Measurements from ENCODE around the gene XPO6. TPM values are rescaled to one million over a fixed set of nuclear protein-coding genes. Genes with fewer than 3 reads are reported as not detected.

The XPO6 gene
- total and polyA plus RNA-seq, 12 donors = 61.1 to 194 (median 95.8) TPM

- 56 to 74% (median 67%) methylated on average over 2 of the region's 2 CpGs for WGBS, 4 donors
Observed at GRCh38 chr16:28164140-28164539, 47.6 kb downstream of the XPO6 start.

GRCh38 chr16:28163699-28164098 is 48.1 kb downstream of the XPO6 start:
- intact Hi-C loops (cut with DNase I) = no loop called here
- 48 to 60% (median 53%) methylated on average over 4 of the region's 4 CpGs for WGBS, 4 donors
- DNase-seq = no peak
- Histone ChIP-seq H3K4me3 (no peak overlapping the region), H3K9me3 (replicated peaks in 1 of 3) (no peaks in the 10 kb centered on the region), H3K27ac (peak overlapping the region in 2 of 5 donors; percentile 31 to 39), H3K4me1 (replicated peaks in 1 of 2) (peaks cover 6 to 23% of the 10 kb centered on the region in 2 donors), H3K36me3 (replicated peaks in 1 of 2) (peaks cover 0 to 13% of the 10 kb centered on the region in 2 donors), H3K27me3 (no peaks in the 10 kb centered on the region)
- TF ChIP-seq CTCF (IDR thresholded peaks at IDR 0.05) = no peak
- no peak for TF ChIP-seq POLR2A (IDR thresholded peaks at IDR 0.05)

More at GRCh38 chr16:28164140-28164539, 47.6 kb downstream of the XPO6 start:
- DNase-seq = no peak
- H3K27ac ChIP-seq = peak overlapping the region in 2 of 5 donors; percentile 39 to 54
- H3K27me3 ChIP-seq = no peaks in the 10 kb centered on the region
- no peaks in the 10 kb centered on the region for H3K9me3 ChIP-seq (replicated peaks in 1 of 3)
- peaks cover 0 to 18% of the 10 kb centered on the region in 2 donors for H3K36me3 ChIP-seq (replicated peaks in 1 of 2)
- intact Hi-C loops (cut with DNase I) = no loop called here
- H3K4me1 ChIP-seq (replicated peaks in 1 of 2) = peaks cover 6 to 22% of the 10 kb centered on the region in 2 donors
- TF ChIP-seq POLR2A (IDR thresholded peaks at IDR 0.05) (no peak), CTCF (IDR thresholded peaks at IDR 0.05) (no peak)
- no peak overlapping the region for H3K4me3 ChIP-seq

GRCh38 chr16:28162326-28162877 is 49.4 kb downstream of the XPO6 start:
- TF ChIP-seq CTCF (IDR thresholded peaks at IDR 0.05) (no peak), POLR2A (IDR thresholded peaks at IDR 0.05) (no peak)
- peaks cover 6 to 32% of the 10 kb centered on the region in 2 donors for H3K4me1 ChIP-seq (replicated peaks in 1 of 2)
- no peaks in the 10 kb centered on the region for H3K27me3 ChIP-seq
- no peaks in the 10 kb centered on the region for H3K9me3 ChIP-seq (replicated peaks in 1 of 3)
- DNase-seq = no peak
- intact Hi-C loops (cut with DNase I) = no loop called here
- no peak overlapping the region for H3K4me3 ChIP-seq
- WGBS, 4 donors = 85 to 91% (median 87%) methylated on average over 6 of the region's 6 CpGs
- H3K27ac ChIP-seq = no peak overlapping the region
- H3K36me3 ChIP-seq (replicated peaks in 1 of 2) = peaks cover 0 to 17% of the 10 kb centered on the region in 2 donors

GRCh38 chr16:28161626-28162025 is 50.1 kb downstream of the XPO6 start:
- TF ChIP-seq POLR2A (IDR thresholded peaks at IDR 0.05) (no peak), CTCF (IDR thresholded peaks at IDR 0.05) (no peak)
- H3K27me3 ChIP-seq = no peaks in the 10 kb centered on the region
- no peak overlapping the region for H3K27ac ChIP-seq
- H3K9me3 ChIP-seq (replicated peaks in 1 of 3) = no peaks in the 10 kb centered on the region
- peaks cover 6 to 33% of the 10 kb centered on the region in 2 donors for H3K4me1 ChIP-seq (replicated peaks in 1 of 2)
- DNase-seq = no peak
- H3K4me3 ChIP-seq = no peak overlapping the region
- intact Hi-C loops (cut with DNase I) = no loop called here
- H3K36me3 ChIP-seq (replicated peaks in 1 of 2) = peaks cover 0 to 14% of the 10 kb centered on the region in 2 donors
